Measurements from ENCODE around the gene COTL1. TPM values are rescaled to one million over a fixed set of nuclear protein-coding genes. Genes with fewer than 3 reads are reported as not detected.

The COTL1 gene
- total and polyA plus RNA-seq, 2 of the 13 experiments (the other 11 are each of a cell fraction or from before 2014, with no cell fraction given): 8.7 to 16.9 TPM

GRCh38 chr16:84599521-84600202 is 18.2 kb downstream of the COTL1 start (continued):
- no peak for TF ChIP-seq ZNF800 (CRISPR knock-in tag; IDR thresholded peaks at IDR 0.05)
- peak; percentile 35; the same call in 1 of the 2 replicates for TF ChIP-seq MIER3 (CRISPR knock-in tag; IDR thresholded peaks at IDR 0.05; ENCODE audit: borderline replicate concordance)
- no peak for TF ChIP-seq TOPORS (CRISPR knock-in tag; IDR thresholded peaks at IDR 0.05)
- TF ChIP-seq MYC (CRISPR knock-in tag; IDR thresholded peaks at IDR 0.05; ENCODE audit: borderline replicate concordance): no peak; the same call in 1 of the 2 replicates
- TF ChIP-seq ELF3 (CRISPR knock-in tag; IDR thresholded peaks at IDR 0.05): peak; percentile 96
- peak; percentile 90 for TF ChIP-seq CEBPB (IDR thresholded peaks at IDR 0.05; ENCODE audit: borderline replicate concordance, low read depth, low read length)
- TF ChIP-seq THYN1 (CRISPR knock-in tag; IDR thresholded peaks at IDR 0.05; ENCODE audit: borderline replicate concordance, low read depth): peak; percentile 65; the same call in 1 of the 2 replicates
- TF ChIP-seq CBX5 (CRISPR knock-in tag; IDR thresholded peaks at IDR 0.05; ENCODE audit: borderline replicate concordance): peak; percentile 53; the same call in 1 of the 2 replicates
- TF ChIP-seq EEA1 (CRISPR knock-in tag; IDR thresholded peaks at IDR 0.05; ENCODE audit: borderline replicate concordance): no peak
- TF ChIP-seq ZNF317 (CRISPR knock-in tag; IDR thresholded peaks at IDR 0.05): 0 out of 2 replicates have a peak, but pooled peaks have one; percentile 45
- peak; percentile 37; the same call in 1 of the 2 replicates for TF ChIP-seq ZSCAN5A (CRISPR knock-in tag; IDR thresholded peaks at IDR 0.05; ENCODE audit: borderline replicate concordance)
- TF ChIP-seq ZNF646 (CRISPR knock-in tag; IDR thresholded peaks at IDR 0.05): no peak
- TF ChIP-seq KDM1A (CRISPR knock-in tag; IDR thresholded peaks at IDR 0.05): no peak; the same call in 1 of the 2 replicates
- peak; percentile 45 to 59; a peak in 2 of 4 replicates for TF ChIP-seq POLR2A (IDR thresholded peaks at IDR 0.05; ENCODE audit: insufficient read depth in 1 of 2, low read depth in 2 of 2, low read length in 2 of 2)
- TF ChIP-seq SNAPC2 (CRISPR knock-in tag; IDR thresholded peaks at IDR 0.05): peak; percentile 94; the same call in 1 of the 2 replicates
- TF ChIP-seq ZNF350 (CRISPR knock-in tag; IDR thresholded peaks at IDR 0.05; ENCODE audit: borderline replicate concordance, low read depth): peak; percentile 76
- peak; percentile 33; the same call in 1 of the 2 replicates for TF ChIP-seq TGIF2 (CRISPR knock-in tag; IDR thresholded peaks at IDR 0.05)
- TF ChIP-seq ZNF563 (CRISPR knock-in tag; IDR thresholded peaks at IDR 0.05): no peak
- TF ChIP-seq ARNT2 (CRISPR knock-in tag; IDR thresholded peaks at IDR 0.05; ENCODE audit: low read depth): 0 out of 2 replicates have a peak, but pooled peaks have one; percentile 21
- TF ChIP-seq FOXA3 (CRISPR knock-in tag; IDR thresholded peaks at IDR 0.05): peak; percentile 73
